SK-N-SH (cell line): ENCODE data around the gene PCDHB9. TPM values are rescaled to one million over a fixed set of nuclear protein-coding genes. Genes with fewer than 3 reads are reported as not detected.
A peak's percentile ranks its signal among the peaks of the same experiment; 100 is the strongest.

Source experiments
- CTCF ChIA-PET: fragments of 300-600, 350-600 bp; formaldehyde crosslinking; extraction: SDS; loops from one replicate; lab custom pipeline; 2021; lab: Yijun Ruan, JAX
- POLR2A ChIA-PET: fragments of 350-600 bp; sonication (Branson Sonifier 250); formaldehyde crosslinking; extraction: SDS; loops from one replicate; lab custom pipeline; 2020; ENCODE audit warnings: antibody characterized with exemption, inconsistent platforms; lab: Yijun Ruan, JAX
- DNase-seq: peaks from one replicate; pipeline ENCODE4 v3.0.0; 2012
- H2AFZ ChIP-seq: fragments of 200-600 bp; sonication (generic); 2 replicates; pipeline ENCODE4 v1.8.1; 2016; ENCODE audit warnings: antibody characterized with exemption, mild to moderate bottlenecking, low read depth
- H3F3A ChIP-seq: fragments of 200-600 bp; sonication (generic); replicated peaks from 2 replicates; pipeline ENCODE3; 2016; ENCODE audit warnings: antibody characterized with exemption, mild to moderate bottlenecking; ENCODE audit not compliant: insufficient read depth
- H3K27ac ChIP-seq, 2 experiments: fragments of 200-500 bp in 1 of 2; fragments of 200-600 bp in 1 of 2; sonication (Bioruptor generic) in 1 of 2; sonication (generic), shearing (Covaris generic) in 1 of 2; 2 replicates each; pipeline versions ENCODE4 v1.5.1 to v1.6.1; 2014 to 2016; ENCODE audit warnings: low read depth in 2 of 2, inconsistent platforms in 1 of 2, low read length in 1 of 2, mild to moderate bottlenecking in 1 of 2, mixed read lengths in 1 of 2
- H3K27me3 ChIP-seq: fragments of 200-600 bp; sonication (generic), shearing (Covaris generic); 2 replicates; pipeline ENCODE4 v1.6.1; 2016; ENCODE audit warnings: mixed run types; ENCODE audit not compliant: insufficient read depth
- H3K36me3 ChIP-seq, 2 experiments: fragments of 200-500 bp in 1 of 2; fragments of 200-600 bp in 1 of 2; sonication (Bioruptor generic) in 1 of 2; sonication (generic) in 1 of 2; replicated peaks in 1 of 2; 2 replicates each; pipeline versions ENCODE3 to v1.5.1; 2014 to 2016; ENCODE audit warnings: low read length in 1 of 2, mild to moderate bottlenecking in 1 of 2; ENCODE audit not compliant: insufficient read depth in 2 of 2, control insufficient read depth in 1 of 2
- H3K4me1 ChIP-seq, 2 experiments: fragments of 200-500 bp in 1 of 2; fragments of 200-600 bp in 1 of 2; sonication (Bioruptor generic) in 1 of 2; sonication (generic), shearing (Covaris generic) in 1 of 2; 2 replicates each; pipeline versions ENCODE4 v1.5.1 to v1.6.1; 2014 to 2016; ENCODE audit warnings: low read depth in 1 of 2, low read length in 1 of 2, mixed run types in 1 of 2; ENCODE audit not compliant: insufficient read depth in 2 of 2, control insufficient read depth in 1 of 2
- H3K4me2 ChIP-seq: fragments of 200-600 bp; sonication (generic), shearing (Covaris generic); 2 replicates; pipeline ENCODE4 v1.6.1; 2017; ENCODE audit warnings: mixed run types
- H3K4me3 ChIP-seq, 2 experiments: fragments of 200-500 bp in 1 of 2; fragments of 200-600 bp in 1 of 2; sonication (Bioruptor generic) in 1 of 2; sonication (generic), shearing (Covaris generic) in 1 of 2; 2 replicates each; pipeline versions ENCODE4 v1.5.1 to v1.8.1; 2014 to 2016; ENCODE audit warnings: low read depth in 2 of 2, inconsistent platforms in 1 of 2, low read length in 1 of 2, mild to moderate bottlenecking in 1 of 2, mixed read lengths in 1 of 2, moderate library complexity in 1 of 2
- H3K79me2 ChIP-seq: fragments of 200-600 bp; sonication (generic); 2 replicates; pipeline ENCODE4 v1.8.1; 2017; ENCODE audit warnings: mild to moderate bottlenecking; ENCODE audit not compliant: insufficient read depth
- H3K9ac ChIP-seq: fragments of 200-600 bp; sonication (generic); 2 replicates; pipeline ENCODE4 v1.6.1; 2017; ENCODE audit warnings: mixed run types
- H3K9me2 ChIP-seq: fragments of 200-600 bp; sonication (generic); 2 replicates; pipeline ENCODE4 v1.6.1; 2017; ENCODE audit warnings: mixed run types
- H3K9me3 ChIP-seq: fragments of 200-600 bp; sonication (generic); 2 replicates; pipeline ENCODE4 v1.6.1; 2017; ENCODE audit warnings: mixed run types, mild to moderate bottlenecking, moderate library complexity
- H4K20me1 ChIP-seq: fragments of 200-600 bp; sonication (generic); 2 replicates; pipeline ENCODE4 v1.6.1; 2017; ENCODE audit warnings: mild to moderate bottlenecking, mixed run types; ENCODE audit not compliant: insufficient read depth
- CHD2 ChIP-seq: fragments of 150-350 bp; IDR thresholded peaks from 2 replicates; pipeline ENCODE4 v1.6.1; 2018; ENCODE audit warnings: low read length; ENCODE audit not compliant: partially characterized antibody
- CTCF ChIP-seq: fragments of 200-600 bp; sonication (generic); IDR thresholded peaks from 2 replicates; pipeline ENCODE4 v1.6.1; 2017; ENCODE audit warnings: antibody characterized with exemption, mild to moderate bottlenecking, moderate library complexity
- EZH2phosphoT487 ChIP-seq: fragments of 200-600 bp; sonication (generic); IDR thresholded peaks from 2 replicates; pipeline ENCODE4 v1.6.1; 2017; ENCODE audit warnings: low read depth, mixed run types, mild to moderate bottlenecking, antibody characterized with exemption, moderate library complexity, borderline replicate concordance
- FOSL2 ChIP-seq: IDR thresholded peaks from 2 replicates; pipeline ENCODE4 v1.4.0; 2012; ENCODE audit warnings: low read depth, mild to moderate bottlenecking, moderate library complexity, borderline replicate concordance
- FOXJ3 ChIP-seq: sonication (generic); formaldehyde crosslinking; IDR thresholded peaks from 2 replicates; pipeline ENCODE4 v1.5.1; 2020; ENCODE audit warnings: mild to moderate bottlenecking, missing genetic modification reagents
- FOXM1 ChIP-seq: IDR thresholded peaks from 2 replicates; pipeline ENCODE4 v1.4.0; 2012; ENCODE audit warnings: low read depth, mild to moderate bottlenecking
- GABPA ChIP-seq: IDR thresholded peaks from 2 replicates; pipeline ENCODE4 v1.4.0; 2012; ENCODE audit warnings: low read depth, mild to moderate bottlenecking
- GATA2 ChIP-seq: sonication (generic); formaldehyde crosslinking; IDR thresholded peaks from 2 replicates; pipeline ENCODE4 v1.5.0; 2020; ENCODE audit warnings: mild to moderate bottlenecking, missing genetic modification reagents
- IRF3 ChIP-seq: fragments of 150-350 bp; IDR thresholded peaks from 2 replicates; pipeline ENCODE4 v1.6.1; 2016; ENCODE audit warnings: mild to moderate bottlenecking, low read depth, low read length
- JUND ChIP-seq: IDR thresholded peaks from 2 replicates; pipeline ENCODE4 v1.4.0; 2012
- MEF2A ChIP-seq: IDR thresholded peaks from 2 replicates; pipeline ENCODE4 v1.4.0; 2012; ENCODE audit warnings: low read depth, borderline replicate concordance
- MXI1 ChIP-seq: IDR thresholded peaks from 2 replicates; pipeline ENCODE4 v1.6.1; 2012; ENCODE audit warnings: mild to moderate bottlenecking, low read depth, low read length, improper control_type of control experiment
- NFIC ChIP-seq: IDR thresholded peaks from 2 replicates; pipeline ENCODE4 v1.4.0; 2012; ENCODE audit warnings: borderline replicate concordance
- NRF1 ChIP-seq: IDR thresholded peaks from 2 replicates; pipeline ENCODE4 v1.6.1; 2012; ENCODE audit warnings: low read depth, mild to moderate bottlenecking, low read length
- PBX3 ChIP-seq: IDR thresholded peaks from 2 replicates; pipeline ENCODE4; 2012
- POLR2AphosphoS5 ChIP-seq: IDR thresholded peaks from 2 replicates; pipeline ENCODE4 v1.6.1; 2012; ENCODE audit warnings: low read depth, low read length
- RAD21 ChIP-seq: IDR thresholded peaks from 2 replicates; pipeline ENCODE4 v1.6.1; 2012; ENCODE audit warnings: mild to moderate bottlenecking, low read length
- RCOR1 ChIP-seq: fragments of 150-350 bp; IDR thresholded peaks from 2 replicates; pipeline ENCODE4 v1.6.1; 2017; ENCODE audit warnings: antibody characterized with exemption, low read length
- RFX5 ChIP-seq: IDR thresholded peaks from 2 replicates; pipeline ENCODE4 v1.6.1; 2012; ENCODE audit warnings: mild to moderate bottlenecking, improper control_type of control experiment, low read length
- RXRA ChIP-seq: IDR thresholded peaks from 2 replicates; pipeline ENCODE4 v1.4.0; 2012; ENCODE audit warnings: low read depth, mild to moderate bottlenecking, borderline replicate concordance
- SIN3A ChIP-seq: IDR thresholded peaks from 2 replicates; pipeline ENCODE4 v1.6.1; 2012; ENCODE audit warnings: low read depth, mild to moderate bottlenecking, low read length, moderate library complexity, borderline replicate concordance
- SMC3 ChIP-seq: IDR thresholded peaks from 2 replicates; pipeline ENCODE4 v1.6.1; 2012; ENCODE audit warnings: low read depth, low read length, improper control_type of control experiment
- TCF12 ChIP-seq: IDR thresholded peaks from 2 replicates; pipeline ENCODE4 v1.4.0; 2012
- USF1 ChIP-seq: IDR thresholded peaks from 2 replicates; pipeline ENCODE4 v1.4.0; 2012; ENCODE audit warnings: low read depth, borderline replicate concordance
- USF2 ChIP-seq: fragments of 150-350 bp; IDR thresholded peaks from 2 replicates; pipeline ENCODE4 v1.6.1; 2017; ENCODE audit warnings: antibody characterized with exemption, low read length, low read depth, borderline replicate concordance
- ZBTB33 ChIP-seq: IDR thresholded peaks from 2 replicates; pipeline ENCODE4 v1.4.0; 2012; ENCODE audit warnings: low read depth, borderline replicate concordance
- WGBS: methylation state at CpG from one replicate; pipeline ENCODE4 v1.1.6; 2017; ENCODE audit warnings: low lambda C conversion rate; 5-methylcytosine and 5-hydroxymethylcytosine counted together
- polyA plus RNA-seq, 3 experiments: library from polyadenylated mRNA; depleted of rRNA; stranded (reverse); fragments of >200 nt; gene quantifications; 2 replicates each; pipeline ENCODE4 v1.2.3, GENCODE V29; 2012

Gene PCDHB9
- polyA plus RNA-seq, 1 of the 3 experiments (the other 2 are of a cell fraction): 2.4 TPM

- Histone ChIP-seq H3K79me2 (no peaks in the 10 kb centered on the region), H3K36me3 (peaks cover 0 to 6% of the 10 kb centered on the region in 2 experiments), H3K9ac (peak within 1 kb of the TSS; percentile 64), H3K9me3 (peaks cover 3% of the 10 kb centered on the region; the same call in 1 of the 2 replicates), H3K27ac (peak within 1 kb of the TSS; percentile 29 to 74; a peak in 2 of 4 replicates), H4K20me1 (no peaks in the 10 kb centered on the region), H3K9me2 (no peaks in the 10 kb centered on the region), H3K4me3 (peak within 1 kb of the TSS; percentile 59 to 80), H2AFZ (peak within 1 kb of the TSS; percentile 90), H3K4me1 (peaks cover 0 to 2% of the 10 kb centered on the region in 2 experiments; a peak in 2 of 4 replicates), H3K4me2 (peak within 1 kb of the TSS; percentile 78), H3F3A (no peaks in the 10 kb centered on the region), H3K27me3 (no peaks in the 10 kb centered on the region)
- WGBS: 8% methylated on average over 15 of the region's 15 CpGs
- ChIA-PET CTCF (interaction anchor here (0.6 to 4.0 kb wide), 48 partner anchors 9 to 416 kb away, joined by 3 to 43 read pairs (median 4); partner anchors contain the start of genes PCDHA4, PCDHB11, PCDHB13 and PCDHB16), POLR2A (interaction anchor here (1.1 to 1.8 kb wide), 3 partner anchors 11 to 341 kb away, joined by 3 to 19 read pairs (median 9); no protein-coding TSS in a partner anchor)
- peak; percentile 78 for DNase-seq
- no peak for TF ChIP-seq MXI1
- TF ChIP-seq RAD21: peak; percentile 81
- no peak for TF ChIP-seq PBX3
- TF ChIP-seq POLR2AphosphoS5: peak; percentile 37; the same call in 1 of the 2 replicates
- no peak for TF ChIP-seq NRF1
- no peak for TF ChIP-seq EZH2phosphoT487
- TF ChIP-seq MEF2A: no peak
- TF ChIP-seq IRF3: no peak
- TF ChIP-seq USF1: no peak
- TF ChIP-seq USF2: no peak
- no peak for TF ChIP-seq RFX5
- peak; percentile 65 for TF ChIP-seq CTCF
- TF ChIP-seq FOSL2: no peak
- TF ChIP-seq FOXM1: no peak
- TF ChIP-seq JUND: no peak
- TF ChIP-seq GATA2 (CRISPR knock-in tag): no peak
- TF ChIP-seq GABPA: no peak
- TF ChIP-seq NFIC: no peak
- TF ChIP-seq ZBTB33: no peak
- no peak for TF ChIP-seq CHD2
- no peak for TF ChIP-seq TCF12
- no peak for TF ChIP-seq RXRA
- no peak for TF ChIP-seq FOXJ3 (CRISPR knock-in tag)
- TF ChIP-seq SIN3A: no peak
- peak; percentile 50; the same call in 1 of the 2 replicates for TF ChIP-seq SMC3
- TF ChIP-seq RCOR1: no peak
These were observed 36.3 kb downstream of the PCDHB9 start, which contains the start of gene PCDHB14 for GRCh38 chr5:141223112-141223783. TSS of gene PCDHB14 (plus strand) at chr5:141223343. CDS start at chr5:141223506, 163 bp downstream.
